Renal cortical epithelial cell (primary cell): ENCODE data around the gene RRP1. TPM values are rescaled to one million over a fixed set of nuclear protein-coding genes. Genes with fewer than 3 reads are reported as not detected.

Source experiments
- DNase-seq: peaks from one replicate; pipeline ENCODE4 v3.0.0-alpha.2; 2011; ENCODE audit warnings: low read depth
- total RNA-seq: library from RNA; depleted of rRNA; stranded (reverse); fragments of >200 nt; gene quantifications from 2 replicates; pipeline ENCODE4 v1.2.3, GENCODE V29; 2014

Gene RRP1, protein sequence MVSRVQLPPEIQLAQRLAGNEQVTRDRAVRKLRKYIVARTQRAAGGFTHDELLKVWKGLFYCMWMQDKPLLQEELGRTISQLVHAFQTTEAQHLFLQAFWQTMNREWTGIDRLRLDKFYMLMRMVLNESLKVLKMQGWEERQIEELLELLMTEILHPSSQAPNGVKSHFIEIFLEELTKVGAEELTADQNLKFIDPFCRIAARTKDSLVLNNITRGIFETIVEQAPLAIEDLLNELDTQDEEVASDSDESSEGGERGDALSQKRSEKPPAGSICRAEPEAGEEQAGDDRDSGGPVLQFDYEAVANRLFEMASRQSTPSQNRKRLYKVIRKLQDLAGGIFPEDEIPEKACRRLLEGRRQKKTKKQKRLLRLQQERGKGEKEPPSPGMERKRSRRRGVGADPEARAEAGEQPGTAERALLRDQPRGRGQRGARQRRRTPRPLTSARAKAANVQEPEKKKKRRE
- total RNA-seq = 17.2 and 26.4 TPM in 2 replicates

DNA sequence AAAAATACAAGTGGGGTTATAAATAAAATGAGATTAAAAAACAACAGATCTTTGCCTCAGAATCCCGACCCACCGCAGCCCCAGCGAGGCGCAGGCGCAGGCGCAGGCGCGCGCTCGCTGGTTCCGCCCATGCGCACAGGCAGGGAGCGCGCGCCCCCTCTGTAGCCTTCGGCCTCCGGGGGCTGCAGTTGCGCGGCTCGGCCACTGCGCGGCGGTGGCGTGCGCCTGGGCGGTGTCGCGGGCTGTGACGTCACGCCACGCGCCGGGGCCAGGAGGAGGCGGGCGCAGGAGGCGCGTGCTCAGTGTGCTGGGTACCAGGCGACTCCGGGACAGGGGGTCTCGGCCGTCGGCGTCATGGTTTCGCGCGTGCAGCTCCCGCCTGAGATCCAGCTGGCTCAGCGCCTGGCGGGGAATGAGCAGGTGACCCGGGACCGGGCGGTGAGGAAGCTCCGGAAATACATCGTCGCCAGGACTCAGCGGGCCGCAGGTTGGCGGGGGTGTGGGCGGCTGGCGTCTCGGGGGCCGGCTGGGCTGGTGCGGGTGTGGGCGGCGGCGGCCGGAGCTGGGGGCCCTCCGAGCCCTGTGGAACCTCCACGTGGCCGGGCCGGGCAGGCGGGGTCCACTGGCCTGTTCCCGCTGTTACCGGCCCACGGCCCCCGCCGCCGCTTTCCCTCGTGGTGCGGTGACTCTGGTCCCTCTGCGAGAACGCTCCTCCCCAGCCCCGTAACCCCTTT is at the start of gene RRP1:
Gene RRP1, plus strand, starts transcription at position 302 of the 734 bp plus-strand sequence. Its CDS starts 53 bp downstream, at position 355.
- peak; percentile 53 for DNase-seq

DNA sequence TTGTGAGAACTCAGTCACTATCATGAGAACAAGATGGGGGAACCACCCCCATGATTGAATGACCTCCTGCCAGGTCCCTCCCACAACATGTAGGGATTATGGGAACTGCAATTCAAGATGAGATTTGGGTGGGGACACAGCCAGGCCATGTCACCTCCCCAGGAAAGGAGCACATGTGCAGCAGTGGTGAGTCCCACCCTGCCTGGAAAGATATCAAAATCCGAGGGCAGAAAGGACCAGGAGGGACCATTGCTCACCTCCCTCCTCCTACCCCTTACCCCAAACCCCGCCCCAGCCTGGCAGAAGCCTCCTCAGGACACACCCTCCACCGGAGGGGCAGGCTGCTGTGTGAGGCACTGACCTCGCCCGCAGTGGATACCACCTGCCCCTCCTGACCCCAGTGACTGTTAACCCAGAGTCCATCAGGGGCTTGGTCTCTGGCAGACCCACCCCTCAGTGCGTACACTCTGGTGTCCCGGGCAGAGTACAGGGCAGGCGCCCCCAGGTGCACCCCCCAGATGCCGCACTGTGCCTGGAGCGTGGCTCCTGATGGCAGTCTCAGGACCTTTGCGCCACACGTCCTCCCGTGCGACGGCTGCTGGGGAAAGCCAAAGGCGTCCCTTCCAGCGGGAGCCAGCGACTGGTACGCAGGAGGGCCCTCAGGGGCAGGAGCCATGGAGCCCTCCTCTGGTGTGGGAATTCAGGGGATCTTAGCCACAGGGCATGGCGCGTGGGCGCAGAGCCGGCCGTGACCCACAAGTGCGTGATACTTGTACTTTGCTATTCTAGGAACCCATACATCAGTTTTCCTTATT is 49.5 kb upstream of the RRP1 start:
- no peak for DNase-seq

DNA sequence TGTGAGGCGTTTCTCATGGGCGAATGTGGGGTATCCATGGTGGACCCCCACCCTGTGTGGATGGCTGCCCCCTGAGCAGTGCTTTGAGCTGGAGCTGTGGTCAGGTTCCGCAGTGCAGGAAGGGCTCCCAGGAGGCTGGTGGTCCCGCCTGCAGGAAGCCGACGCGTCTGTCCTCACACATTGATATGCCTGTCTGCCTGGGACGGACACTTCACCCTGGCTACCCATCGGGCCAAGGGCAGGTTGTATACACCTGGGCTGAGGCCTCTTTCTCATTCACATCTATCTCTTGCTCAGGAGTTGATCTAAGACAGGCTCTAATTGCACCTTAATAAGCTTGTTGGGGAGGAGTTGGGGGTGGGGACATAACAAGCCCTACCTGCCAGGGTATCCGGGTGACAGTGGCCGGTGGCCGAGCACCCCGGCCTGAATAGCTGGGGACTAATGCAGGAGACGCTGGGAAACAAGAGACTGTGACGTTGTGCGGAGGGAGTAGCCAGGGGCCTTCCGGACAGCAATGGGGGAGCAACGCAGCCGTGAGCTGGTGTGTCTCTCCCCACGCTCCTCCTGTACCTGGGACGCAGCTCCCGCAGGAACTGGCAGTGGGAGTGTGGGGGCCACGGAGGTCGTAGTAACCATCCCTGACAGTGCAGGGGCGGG is 48.8 kb upstream of the RRP1 start:
- DNase-seq = peak; percentile 64

DNA sequence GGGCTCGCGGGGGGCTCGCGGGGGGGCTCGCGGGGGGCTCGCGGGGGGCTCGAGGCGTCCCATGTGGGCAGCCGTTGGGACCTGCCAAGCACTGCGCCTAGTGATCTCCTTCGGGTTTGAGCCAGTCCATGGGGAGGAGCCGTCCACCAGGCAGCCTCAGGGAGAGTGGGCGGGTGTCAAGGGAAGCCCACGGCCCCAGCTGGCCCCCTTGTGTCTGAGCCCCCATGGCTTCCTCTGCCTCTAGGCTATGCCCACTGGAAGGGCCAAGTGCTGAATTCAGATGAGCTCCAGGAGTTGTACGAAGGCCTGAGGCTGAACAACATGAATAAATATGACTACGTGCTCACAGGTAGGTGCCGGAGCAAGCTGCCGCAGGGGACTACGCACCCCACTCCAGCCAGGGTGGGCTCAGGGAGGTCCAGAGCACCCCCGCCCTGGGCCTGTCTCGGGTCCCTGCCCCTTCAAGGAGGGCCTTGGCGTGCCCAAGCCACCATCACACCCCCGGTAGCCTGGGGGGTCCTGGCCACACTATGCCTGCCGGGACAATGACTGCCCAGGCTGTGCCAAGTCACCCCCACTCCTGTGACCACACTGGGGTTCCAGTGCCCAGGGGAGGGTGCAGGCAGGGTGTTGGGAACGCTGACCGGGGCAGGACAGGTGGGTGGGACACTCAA is 47.8 kb upstream of the RRP1 start:
- DNase-seq = no peak

DNA sequence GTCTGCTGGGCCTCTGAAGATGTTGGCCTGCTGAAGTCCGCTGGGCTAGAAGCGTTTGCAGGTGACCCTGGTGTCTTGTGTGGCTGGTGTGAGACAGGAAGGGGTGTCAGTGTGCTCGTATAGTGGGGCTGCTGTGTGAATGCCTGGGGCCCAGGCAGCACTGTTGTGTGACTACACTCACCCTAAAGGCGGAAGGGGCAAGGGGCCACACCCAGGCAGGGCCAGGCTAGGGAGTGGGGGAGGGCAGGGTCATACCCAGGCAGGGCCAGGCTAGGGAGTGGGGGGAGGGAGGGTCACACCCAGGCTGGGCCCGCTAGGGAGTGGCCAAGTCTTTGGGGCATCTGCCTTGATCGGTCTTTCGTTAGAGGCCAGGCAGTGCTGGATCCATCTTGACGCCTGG is 45.4 kb upstream of the RRP1 start:
- no peak for DNase-seq

DNA sequence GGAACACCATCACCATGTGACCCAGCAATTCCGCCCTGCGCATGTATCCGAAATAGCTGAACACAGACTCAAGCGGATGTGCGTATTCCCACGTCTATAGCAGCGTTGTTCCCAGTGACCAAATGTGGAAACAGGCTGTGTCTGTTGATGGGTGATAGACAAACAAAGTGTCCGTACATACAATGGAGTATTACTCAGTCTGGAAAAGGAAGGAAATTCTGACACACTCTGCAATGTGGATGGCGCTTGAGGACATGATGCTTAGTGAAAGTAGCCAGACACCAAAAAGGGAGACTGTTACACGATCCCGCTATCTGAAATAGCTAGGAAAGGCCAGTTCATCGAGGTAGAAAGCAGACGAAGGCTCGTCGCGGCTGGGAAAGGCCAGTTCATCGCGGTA is 44.7 kb upstream of the RRP1 start:
- DNase-seq = no peak

DNA sequence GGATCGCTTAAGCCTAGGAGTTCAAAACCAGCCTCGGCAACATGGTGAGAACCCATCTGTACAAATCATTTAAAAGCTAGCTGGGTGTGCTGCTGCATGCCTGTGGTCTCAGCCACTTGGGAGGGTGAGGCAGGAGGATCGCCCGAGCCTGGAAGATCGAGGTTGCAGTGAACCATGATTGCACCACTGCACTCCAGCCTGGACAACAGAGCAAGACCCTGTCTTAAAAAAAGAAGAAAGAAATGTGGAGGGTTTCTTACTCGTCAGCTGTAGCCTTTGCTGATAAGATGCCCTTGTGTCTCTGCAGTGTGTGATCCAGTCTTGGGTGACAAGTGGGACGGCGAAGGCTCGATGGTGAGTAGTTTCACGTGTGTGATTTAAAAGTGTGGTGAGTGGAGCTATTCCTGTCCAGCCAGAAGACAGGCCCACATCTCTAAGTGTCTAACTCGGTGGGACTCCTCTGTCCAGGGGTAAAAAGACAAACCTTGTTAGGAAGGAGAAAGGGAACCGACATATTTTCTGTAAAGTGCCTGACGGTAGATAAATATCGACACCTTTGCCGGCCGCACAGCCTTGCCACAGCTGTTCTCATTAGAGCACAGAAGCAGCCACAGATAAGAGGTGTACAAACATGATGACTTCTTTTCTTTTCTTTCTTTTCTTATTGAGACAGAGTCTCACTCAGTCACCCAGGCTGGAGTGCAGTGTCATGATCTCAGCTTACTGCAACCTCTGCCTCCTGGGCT is 43.4 kb upstream of the RRP1 start:
- DNase-seq = no peak

DNA sequence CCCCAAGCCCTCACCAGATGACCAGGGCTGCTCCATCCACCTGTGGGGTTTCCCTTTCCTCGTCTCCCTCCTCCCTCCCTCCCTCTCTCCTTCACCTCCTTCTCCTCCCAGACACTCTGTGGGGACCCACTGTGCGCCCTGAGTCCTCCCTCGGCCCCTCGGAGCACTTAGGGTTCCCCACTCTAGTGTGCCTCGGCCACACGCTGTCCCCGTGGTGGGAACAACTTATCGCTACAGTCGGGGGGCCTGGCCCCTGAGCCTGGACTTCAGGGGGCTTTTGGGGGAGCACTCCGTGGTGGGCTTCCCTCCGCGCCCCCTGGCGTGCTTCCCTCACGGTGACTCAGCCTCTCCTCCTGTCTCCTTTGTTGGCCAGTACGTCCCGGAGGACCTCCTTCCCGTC is 40.8 kb upstream of the RRP1 start:
- no peak for DNase-seq

DNA sequence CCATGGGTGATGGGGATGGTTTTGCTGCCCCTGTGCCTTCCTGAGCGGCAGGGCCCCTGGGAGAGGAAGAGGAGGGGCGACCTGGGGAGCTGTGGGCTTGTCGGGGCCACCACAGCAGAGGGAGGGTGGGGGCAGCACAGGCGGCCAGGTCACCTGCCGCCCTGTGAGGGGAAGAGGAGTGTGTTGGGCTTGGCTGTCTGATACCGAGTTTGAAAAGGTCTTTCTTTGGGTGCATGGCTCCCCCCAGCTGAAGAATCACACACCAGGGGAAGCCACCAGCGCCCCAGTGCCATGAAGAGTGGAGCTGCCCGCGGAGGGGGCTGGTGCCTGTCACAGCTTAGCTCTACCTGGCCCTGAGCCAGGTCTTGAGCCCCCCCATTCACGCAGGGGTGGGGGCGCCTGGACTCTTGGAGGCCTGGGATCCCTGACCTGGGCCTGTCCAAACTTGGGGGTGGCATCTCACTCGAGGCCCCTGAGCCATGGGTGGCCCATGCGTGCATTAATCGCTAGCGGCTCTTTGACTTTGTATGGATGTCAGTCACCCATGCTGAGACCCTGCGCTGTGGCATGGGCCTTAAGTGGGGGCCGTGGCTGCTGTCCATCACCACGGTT is 39.6 kb upstream of the RRP1 start:
- DNase-seq = no peak

DNA sequence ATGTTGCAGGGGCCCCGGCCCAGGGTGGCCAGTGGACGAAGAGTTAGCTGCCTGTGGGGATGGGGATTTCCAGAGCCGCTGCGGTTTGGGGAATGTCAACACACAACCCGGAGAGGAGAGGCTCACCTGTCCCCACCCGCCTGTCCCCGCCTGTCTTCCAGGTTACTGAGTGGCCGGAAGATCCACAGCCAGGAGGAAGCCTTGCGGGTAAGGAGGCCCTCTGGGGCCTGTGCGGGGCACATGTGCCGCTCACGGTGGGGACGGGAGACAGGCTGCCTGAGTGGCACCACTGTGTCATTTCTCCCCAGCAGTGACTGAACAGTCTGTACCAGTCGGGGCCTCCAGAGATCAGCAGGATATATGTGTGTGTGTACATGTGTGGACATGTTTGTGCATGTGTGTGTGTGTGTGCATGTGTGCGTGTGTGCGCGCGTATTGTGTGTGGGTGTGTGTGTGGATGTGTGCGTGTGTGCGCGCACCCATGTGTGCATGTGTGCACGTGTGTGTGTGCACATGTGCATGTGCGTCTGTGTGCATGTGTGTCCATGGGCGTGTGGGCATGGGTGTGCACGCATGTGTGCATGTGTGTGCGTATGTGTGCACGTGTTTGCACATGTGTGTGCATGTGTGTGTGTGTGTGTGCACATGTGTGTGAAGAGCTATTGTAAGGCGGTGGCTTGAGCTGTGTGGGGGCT is 38.9 kb upstream of the RRP1 start:
- no peak for DNase-seq

DNA sequence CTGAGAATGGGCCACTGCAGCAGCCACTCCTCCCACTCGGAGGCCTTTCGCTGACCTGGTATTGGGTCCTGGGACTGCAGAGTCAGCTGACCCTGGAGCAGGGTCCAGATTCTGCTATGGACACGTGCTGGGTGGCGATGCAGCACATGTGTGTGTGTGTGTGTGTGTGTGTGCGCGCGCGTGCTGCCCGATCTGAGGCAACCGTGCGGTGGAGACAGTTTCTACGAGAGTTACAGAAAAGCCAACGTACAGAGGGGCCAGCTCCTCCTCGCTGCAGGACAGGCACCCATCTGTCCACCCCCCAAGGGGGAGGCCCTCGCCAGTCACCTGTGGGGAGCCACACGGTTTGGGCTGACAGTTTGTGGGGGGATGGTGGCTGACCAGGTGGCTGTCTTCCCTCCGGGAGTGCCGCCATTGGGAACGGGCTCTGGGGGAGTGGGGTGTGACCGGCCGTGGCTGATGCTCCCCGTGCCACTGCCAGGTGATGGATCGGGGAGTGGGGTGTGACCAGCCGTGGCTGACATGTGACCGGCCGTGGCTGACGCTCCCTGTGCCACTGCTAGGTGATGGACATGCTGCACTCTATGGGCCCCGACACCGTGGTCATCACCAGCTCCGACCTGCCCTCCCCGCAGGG is 37.3 kb upstream of the RRP1 start:
- no peak for DNase-seq

DNA sequence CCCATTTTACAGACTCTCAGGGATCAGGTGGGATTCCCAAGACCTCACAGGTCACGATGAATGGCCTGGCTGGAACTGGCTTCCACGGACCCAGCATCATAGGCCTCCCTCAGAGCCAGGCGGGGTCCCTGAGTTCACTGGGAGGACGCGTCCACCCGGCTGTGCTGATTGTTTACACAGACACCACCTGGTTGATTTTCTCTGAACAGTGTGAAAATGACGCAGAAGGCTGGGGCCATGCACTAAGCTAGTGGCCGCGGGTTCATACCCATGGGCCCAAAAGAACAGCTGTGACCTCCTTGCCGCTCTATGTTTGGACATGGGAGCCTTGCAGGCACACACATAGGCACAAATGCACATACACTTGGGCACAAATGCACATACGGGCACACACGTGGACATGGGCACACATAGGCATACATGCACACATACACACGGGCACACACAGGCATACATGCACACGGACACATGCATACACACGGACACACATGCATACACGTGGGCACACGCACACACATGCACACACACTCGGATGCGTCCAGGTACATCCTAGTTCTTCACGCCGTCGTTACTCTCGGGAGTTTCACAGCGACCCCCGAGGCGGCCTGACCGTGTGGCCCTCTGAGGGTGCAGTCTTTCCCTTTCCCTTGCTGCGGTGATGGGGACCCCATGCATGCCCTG is 36.5 kb upstream of the RRP1 start:
- no peak for DNase-seq

DNA sequence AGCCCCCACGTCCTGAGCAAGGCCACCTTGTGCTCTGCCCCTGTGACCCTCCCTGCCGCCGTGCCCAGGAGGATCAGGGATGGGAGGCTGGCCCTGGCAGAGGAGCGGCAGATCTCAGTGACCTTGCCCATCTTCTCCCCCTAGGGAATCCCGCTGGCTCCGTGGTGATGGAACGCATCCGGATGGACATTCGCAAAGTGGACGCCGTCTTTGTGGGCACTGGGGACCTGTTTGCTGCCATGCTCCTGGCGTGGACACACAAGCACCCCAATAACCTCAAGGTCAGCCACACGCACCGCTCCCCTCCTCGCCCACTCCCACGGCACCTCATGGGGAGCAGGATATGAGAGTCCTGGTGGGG is 36.0 kb upstream of the RRP1 start:
- no peak for DNase-seq

DNA sequence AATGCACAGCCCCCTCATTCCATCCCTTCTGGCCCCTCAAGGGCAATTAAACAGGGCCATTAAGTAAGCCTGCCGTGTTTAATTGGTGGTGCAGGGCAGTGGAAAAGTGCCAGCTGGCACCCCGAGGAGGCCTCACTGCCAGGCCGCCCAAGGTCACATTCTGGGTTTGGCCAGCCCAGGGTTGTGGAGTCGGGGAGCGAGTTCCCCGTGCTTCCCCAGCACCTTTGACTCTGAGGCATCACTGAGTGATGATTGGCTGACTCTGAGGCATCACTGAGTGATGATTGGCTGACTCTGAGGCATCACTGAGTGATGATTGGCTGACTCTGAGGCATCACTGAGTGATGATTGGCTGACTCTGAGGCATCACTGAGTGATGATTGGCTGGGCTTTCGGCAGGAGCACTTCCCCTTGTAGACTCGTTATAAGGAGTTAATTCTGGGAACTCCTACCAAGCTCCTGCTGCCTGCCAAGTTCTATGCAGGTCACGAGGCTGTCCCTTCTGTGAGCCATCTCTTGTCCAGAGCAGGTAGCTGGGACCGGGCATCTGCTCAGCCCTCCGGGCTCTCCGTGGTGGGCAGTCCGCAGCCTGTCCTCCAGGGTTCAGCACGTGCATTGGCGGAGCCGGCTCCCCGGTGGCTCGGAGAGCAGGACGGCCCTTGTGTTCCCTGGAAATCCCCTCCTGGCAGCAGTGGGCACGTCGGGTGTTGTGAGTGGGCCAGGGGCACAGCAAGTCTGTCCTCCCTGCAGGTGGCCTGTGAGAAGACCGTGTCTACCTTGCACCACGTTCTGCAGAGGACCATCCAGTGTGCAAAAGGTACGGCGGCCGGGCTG is 34.2 kb upstream of the RRP1 start:
- peak; percentile 50 for DNase-seq

DNA sequence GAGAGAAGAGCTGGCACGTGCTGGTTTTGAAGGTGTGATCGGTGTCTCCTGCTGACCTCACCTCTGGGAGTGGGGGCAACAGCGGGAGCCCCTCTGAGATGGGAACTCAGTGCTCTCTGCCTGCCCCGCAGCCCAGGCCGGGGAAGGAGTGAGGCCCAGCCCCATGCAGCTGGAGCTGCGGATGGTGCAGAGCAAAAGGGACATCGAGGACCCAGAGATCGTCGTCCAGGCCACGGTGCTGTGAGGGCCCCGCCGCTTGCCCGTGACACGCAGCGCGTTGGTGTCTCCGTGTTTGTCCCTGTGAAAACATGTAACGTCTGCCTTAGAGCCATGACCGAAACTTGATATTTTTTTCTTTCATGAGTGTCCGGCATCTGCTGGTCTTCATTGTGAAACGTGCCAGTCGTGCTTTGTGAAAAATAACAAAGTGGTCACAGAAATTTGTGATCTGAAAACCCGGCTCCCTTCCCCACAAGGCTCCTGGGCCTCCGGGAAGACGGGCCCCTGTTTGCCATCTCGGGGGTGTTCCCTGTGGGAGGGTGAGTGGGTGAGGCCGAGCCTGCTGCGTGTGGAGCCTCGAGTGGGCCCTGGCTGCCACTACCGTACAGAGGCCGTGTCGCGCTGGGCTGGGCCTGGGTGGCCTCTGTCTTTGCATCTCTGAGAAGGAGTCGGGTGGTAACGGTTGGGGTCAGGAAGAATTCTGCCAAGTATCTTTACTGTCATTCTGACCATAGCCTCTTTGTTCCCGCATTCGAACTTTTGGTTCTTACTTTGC is 33.4 kb upstream of the RRP1 start:
- no peak for DNase-seq

DNA sequence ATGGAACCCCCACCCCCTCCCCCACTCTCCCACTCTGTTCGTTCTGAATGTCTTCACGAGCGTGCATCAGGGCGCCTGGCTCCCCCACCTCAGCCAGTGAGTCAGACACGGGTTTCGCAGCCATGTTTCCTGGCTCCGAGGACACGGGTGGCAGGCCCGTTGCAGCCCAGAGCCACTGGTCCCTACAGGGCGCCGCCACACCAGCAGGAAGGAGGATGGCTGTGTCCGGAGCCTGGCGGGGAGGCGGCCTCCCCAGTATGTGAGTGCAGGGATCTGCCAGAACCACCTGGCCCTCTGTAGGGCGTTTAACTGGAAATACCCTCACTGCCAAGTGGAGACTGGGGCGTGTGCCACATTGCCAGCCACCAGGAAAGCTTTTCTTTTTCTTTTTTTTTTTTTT is 31.8 kb upstream of the RRP1 start:
- DNase-seq = no peak
